ENCODE measurements around the gene NCAM1. TPM values are rescaled to one million over a fixed set of nuclear protein-coding genes. Genes with fewer than 3 reads are reported as not detected.

Gene NCAM1
- total RNA-seq (2022; extraction: Qiagen RNA extraction; ENCODE audit: low read depth): not detected in 5 replicates

GRCh38 chr11:112961146-112961668 lies at the start of gene NCAM1:
Gene NCAM1, plus strand, starts transcription at chr11:112961420.

DNA sequence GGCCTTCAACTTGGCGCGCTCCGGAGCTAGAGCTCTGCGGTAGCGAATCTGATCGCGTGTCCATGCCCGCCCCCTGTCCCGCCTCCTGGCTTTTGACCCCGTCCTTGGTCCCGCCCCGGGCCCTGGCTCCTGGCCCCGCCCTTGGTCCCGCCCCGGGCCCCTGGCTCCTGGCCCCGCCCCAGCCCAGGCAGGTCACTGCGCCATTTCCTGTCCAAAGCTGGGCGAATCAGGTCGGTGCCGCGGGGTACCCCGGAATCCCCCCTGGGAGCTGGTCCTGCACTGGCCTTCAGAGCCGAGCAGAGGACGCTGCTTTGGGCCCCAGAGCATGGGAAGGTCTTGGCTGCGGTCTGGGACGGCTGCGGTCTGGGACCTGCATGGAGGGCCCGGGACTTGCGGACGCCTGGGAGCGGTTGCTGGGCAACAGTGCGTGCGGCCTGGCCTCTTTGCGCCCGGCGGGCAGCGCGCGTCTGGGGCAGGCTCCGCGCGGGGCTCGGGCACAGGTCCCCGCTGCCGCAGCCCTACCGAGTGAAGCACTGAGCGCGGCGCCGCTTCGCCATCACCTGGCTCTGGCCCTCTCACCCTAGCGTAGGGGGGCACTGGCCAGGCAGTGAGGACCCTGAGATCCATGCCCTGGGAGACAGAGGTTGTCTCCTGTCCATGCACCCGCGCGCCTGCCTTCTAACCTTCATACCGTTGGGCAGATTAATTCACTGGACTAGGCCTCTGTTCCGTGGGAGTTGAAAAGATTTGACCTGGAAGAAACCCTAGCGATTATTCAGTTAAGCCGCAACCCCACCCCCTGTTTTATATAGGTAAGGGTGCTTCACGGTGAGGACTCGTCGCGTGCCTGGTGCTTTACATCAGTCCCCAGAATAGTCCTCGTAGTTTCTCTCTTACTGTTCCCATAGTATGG lies 353.4 kb downstream of the NCAM1 start, which contains the start of gene TTC12:
Gene TTC12, plus strand, starts transcription at position 195 of the 913 bp plus-strand sequence. CDS start 1,675 bp downstream, outside the sequence.

Measured in A549 treated with ZK216348 at 1 μM for 4 hours (cell line).